Stimulated activated naive CD4-positive, alpha-beta T cell treated with Interleukin-2 at 50 U/mL for 16 hours (primary cell): ENCODE data around the gene PRSS1.
"Not testable (repeated sequence)": the region's sequence is repeated elsewhere in the genome, so short reads cannot be mapped to it uniquely, and the experiment has no call there.

Experiments used
- DNase-seq: peaks from one replicate; lab custom pipeline; 2025; lab: John Stamatoyannopoulos, UW

PRSS1 gene

GRCh38 chr7:142749218-142749993, at the start of gene PRSS1:
PRSS1 (plus strand) TSS chr7:142749472; CDS start chr7:142749485, 13 bp downstream.
- no peak for DNase-seq

DNA sequence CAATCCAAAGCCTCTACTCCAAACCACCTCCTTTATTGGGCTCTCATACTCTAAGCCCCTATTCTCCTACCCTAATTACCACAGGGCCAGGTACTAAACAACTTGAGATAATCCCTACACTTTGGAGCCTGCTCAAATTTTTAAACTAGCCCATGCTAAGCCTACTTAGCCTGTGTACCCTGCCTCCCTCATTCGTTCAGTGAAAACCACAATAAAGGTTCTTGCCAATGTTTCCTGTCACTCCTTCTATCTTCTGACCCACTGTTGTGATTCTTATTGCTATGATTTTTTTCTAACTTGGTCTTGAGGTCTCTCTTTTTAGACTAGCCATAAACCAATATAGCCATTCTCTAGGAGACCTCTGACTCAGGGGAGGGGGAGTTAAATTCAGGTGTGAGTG, 48.3 kb upstream of the PRSS1 start:
- not testable (repeated sequence) for DNase-seq

DNA sequence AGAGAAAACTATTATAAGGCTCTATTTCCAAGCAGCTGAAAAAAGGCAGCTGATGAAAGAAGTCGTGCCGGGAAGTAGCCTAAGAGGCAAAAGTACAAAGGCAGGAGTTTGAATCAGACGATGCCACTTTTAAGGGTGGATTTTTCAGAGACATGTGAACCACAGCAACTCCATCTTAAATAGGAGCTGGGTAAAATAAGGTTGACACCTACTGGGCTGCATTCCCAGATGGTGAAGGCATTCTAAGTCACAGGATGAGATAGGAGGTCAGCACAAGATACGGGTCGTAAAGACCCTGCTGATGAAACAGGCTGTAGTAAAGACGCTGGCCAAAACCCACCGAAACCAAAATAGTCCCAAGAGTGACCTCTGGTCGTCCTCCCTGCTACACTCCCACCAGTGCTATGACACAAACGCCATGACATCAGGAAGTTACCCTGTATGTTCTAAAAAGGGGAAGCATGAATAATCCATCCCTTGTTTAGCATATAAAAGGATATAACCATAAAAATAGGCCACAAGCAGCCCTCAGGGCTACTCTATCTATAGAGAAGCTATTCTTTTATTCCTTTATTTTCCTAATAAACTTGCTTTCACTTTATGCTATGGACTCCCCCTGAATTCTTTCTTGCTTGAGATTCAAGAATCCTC, 45.5 kb upstream of the PRSS1 start:
- DNase-seq, result no peak

- not testable (repeated sequence) for DNase-seq
These were observed 40.5 kb upstream of the PRSS1 start for GRCh38 chr7:142708726-142709125.

DNA sequence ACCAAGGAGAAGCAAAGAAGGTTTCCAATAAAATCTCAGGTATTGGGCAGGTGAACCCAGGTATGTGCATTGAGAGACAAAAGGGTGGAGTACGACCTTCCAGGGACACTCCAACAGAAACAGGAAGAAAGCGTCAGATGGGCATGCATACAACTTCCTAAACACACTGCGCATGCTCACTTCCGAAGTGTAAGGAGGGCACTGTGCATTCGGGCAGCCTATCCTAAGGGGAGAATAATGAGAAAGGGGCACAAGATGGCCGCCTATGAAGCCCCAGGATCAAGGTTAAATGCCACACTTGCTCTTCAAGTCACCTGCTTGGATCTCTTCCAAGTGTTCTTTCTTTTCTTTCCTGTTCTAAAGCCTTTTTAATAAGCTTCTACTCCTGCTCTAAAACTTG, 39.4 kb upstream of the PRSS1 start:
- DNase-seq, result no peak

GRCh38 chr7:142711196-142711595, 38.1 kb upstream of the PRSS1 start:
- no peak for DNase-seq

DNA sequence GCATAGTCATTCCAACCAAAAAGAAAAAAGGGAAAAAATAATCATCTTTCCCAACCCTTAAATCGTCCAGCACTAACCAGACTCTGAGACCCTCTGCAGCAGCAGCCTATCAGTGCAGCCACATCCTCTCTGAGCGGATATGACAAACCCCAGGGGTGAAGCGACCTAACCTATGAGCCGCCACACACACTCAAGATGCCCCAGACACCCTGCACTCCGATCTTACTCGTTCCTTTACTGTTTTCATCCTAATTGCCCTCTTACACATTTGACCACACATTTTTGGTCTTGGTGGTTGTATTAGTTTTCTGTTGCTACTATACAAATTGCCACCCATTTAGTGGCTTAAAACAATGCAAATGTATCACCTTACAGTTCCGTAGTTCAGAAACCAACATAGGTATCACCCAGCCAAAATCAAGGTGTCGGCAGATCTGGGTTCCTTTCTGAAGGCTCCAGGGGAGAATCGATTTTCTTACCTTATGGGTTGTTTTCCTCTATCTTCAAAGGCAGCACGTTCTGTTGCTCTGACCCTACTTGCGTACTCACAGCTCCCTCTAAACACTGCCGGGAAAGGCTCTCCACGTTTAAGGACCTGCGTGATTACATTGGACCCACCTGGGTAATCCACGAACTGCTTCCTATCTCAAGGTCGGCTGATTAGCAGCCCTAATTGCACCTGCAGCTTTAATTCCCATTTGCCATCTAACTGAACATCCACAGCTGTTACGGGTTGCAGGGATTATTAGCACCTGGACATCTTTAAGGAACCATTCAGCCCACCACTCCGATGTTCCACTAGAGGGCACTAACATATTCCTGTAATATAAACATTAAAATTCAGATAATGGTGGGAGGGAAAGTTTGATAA, 37.3 kb upstream of the PRSS1 start:
- no peak for DNase-seq

DNA sequence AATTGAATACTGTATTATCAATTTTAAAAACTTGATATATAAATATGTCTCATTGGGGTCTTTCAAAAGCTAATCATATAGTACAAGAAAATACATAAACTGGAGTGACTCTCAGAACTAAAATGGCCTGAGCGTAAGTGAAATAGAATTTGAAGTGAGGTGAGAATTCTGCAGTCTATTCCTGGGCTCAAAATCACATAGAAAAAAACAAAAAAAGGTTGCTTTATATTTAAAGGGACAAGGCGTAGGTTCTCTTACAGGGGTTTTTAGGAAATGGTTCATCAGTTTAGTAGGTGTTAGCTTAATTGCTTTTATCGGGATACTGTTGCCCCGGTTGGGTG, 36.7 kb upstream of the PRSS1 start:
- no peak for DNase-seq

DNA sequence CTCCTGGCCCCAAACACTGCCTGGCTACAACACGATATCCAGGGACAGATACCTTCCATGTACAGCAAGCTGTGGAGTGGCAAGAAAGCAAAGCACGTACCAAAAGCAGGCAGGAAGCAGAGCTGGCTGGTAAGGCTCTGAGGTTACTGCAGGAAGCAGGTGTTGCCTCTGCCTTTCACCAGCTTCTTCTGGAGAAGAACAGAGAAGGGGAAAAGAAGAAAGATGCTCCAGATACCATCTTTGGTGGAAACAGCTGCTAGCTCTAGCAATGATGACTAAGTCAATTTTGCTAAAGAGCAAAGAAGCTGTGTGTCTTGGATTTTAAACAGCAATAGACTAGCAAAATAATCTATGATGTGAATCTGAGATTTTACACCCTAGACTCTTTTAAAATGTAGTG, 34.9 kb upstream of the PRSS1 start:
- no peak for DNase-seq

- DNase-seq, result no peak
These were observed 32.7 kb upstream of the PRSS1 start for GRCh38 chr7:142716596-142716995.

DNA sequence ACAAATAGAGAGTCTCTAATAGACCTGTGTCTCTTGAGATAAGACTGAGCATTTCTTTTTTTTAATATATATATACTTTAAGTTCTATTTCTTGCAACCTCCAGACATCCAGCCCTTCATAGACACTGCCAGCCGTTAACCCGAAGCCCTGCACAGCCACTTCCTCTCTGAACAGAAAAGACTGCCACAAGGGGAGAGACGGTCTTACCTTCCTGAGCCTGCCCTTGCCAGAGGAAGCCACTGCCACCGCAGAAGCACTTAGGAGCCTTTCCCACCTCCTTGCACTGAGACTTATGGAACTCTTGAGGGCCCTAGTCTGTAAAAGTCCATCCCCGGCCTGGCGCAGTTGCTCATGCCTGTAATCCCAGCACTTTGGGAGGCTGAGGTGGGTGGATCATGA, 31.8 kb upstream of the PRSS1 start:
- no peak for DNase-seq

DNA sequence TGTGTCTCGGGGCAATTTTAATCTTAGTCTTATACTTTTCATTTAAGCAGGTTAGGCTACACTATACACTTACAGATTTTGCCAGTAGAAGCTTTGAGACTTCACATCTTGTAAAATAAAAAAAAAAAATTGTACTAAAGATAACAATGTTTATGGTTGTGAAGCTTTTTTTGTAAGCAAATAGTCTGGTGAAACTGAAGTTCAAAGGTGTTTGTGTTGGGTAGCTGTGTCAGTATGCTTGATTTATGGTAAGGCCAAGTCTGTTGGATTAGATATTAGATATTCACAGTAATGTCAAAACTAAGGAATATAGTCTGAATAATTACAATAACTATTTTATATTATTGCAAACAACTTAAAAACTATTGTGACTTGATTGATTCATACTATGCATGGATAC, 31.0 kb upstream of the PRSS1 start:
- no peak for DNase-seq

GRCh38 chr7:142720172-142720773, 29.0 kb upstream of the PRSS1 start:
- no peak for DNase-seq

DNA sequence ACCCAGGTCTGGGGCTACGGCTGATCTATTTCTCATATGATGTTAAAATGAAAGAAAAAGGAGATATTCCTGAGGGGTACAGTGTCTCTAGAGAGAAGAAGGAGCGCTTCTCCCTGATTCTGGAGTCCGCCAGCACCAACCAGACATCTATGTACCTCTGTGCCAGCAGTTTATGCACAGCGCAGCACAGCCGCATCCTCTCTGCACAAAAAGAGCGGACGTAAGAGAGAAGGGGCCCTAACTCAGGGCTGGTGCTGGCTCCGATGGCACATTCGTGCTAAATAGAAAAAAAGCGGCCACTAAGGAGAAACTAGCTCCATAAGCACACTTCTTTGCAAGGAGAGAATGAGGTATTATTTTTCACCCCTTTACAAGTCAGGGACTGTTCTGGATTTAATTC, 28.3 kb upstream of the PRSS1 start:
- no peak for DNase-seq

DNA sequence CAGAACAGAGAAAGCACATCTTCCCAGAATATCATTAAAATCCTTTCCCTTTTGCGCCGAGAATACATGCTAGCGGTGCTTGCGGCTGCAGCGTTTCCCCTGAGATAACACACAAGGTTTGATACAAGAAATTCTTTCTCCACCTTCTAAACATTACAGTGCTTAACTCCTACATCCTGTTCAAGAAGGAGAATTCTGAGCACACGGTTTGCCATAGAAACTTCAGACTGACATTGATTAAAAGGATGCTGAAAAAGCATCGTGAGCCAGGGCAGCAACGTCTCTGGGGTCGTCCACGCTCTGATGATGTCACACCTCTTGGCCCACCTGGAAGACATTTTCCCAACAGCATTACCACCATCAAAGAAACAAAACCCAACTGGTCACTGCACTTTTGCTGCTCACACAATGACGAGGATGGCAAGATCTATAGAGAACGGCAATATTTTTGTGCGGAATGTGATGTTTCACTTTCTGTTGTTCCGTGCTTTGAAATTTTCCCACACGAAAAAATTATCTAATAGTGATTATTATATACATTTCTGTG, 27.0 kb upstream of the PRSS1 start:
- DNase-seq, result no peak

- DNase-seq, result no peak
These were observed 16.0 kb upstream of the PRSS1 start for GRCh38 chr7:142733271-142733670.

DNA sequence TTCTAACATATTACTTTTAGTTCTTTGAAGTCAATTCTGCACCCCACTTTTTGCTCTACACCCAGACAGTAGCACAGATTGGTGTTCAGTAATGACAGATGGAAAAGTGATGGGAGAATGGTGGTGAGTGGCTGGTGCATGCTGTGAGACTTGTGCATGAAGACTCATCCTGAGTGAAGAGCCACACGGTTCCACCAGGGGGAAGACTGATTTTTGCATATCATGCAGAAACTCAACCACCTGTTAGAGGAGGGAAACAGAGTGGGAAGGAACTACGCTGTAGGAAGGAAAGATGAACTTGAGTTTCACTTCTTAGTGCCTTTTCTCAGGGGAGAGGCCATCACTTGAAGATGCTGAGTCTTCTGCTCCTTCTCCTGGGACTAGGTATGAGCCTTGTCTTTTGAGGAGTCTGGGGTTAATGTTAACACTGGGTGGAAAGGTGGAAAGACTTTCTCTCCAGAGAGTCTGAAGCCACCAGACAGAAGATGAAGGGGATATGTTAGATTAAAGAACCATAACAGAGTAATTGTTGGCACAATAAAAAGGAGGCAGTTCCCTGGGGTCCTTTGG, 9.3 kb upstream of the PRSS1 start:
- DNase-seq, result no peak

DNA sequence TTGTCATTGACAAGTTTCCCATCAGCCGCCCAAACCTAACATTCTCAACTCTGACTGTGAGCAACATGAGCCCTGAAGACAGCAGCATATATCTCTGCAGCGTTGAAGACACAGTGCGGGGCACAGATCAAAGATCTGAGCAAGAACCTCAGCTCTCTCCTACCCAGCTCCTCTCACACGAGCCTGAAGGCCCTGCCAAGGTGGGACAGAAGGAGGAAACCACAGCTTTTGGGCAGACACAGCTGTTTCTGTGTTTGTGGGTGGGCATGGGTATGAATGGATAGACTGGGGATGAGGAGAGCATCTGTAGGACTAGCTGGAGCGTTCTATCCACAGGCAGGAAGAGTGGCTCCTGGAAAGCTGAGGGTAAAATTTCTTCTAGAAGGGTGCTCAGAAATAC, 8.5 kb upstream of the PRSS1 start:
- no peak for DNase-seq

GRCh38 chr7:142741932-142742331, 7.3 kb upstream of the PRSS1 start:
- DNase-seq, result not testable (repeated sequence)

DNA sequence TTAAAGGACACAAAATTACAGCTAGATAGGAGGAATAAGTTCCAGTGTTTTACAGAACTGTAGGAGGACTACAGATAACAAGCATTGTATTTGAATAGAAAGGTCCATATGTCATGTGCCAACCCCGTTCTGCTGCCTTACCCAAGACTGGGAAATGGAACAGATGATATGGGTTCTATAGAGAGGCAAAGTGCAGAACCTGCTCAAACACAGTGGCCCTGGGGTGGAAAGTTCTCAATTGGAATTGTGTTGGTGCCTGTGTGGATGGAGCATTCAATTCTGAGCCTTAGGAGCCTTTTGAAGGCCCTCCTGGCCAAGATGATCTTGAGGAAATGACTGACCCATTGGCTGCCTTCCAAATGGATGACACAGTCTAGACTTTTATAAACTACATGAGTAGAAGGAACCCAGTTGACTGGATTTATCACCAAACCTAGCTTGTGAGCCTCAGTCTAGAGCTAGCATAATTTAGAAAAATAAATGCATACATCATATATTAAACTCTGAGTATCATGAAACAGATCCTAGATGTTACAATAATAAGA, 4.1 kb upstream of the PRSS1 start:
- DNase-seq, result no peak

GRCh38 chr7:142745745-142746144, 3.5 kb upstream of the PRSS1 start:
- no peak for DNase-seq

GRCh38 chr7:142746264-142746663, 3.0 kb upstream of the PRSS1 start:
- no peak for DNase-seq
